WTC11 (cell line): Measurements from ENCODE around the gene RIPPLY3. TPM values are rescaled to one million over a fixed set of nuclear protein-coding genes. Genes with fewer than 3 reads are reported as not detected.

Experiments used
- ATAC-seq: fragments of 200-7000 bp; cut with Tn5 transposase; 2 replicates; pipeline ENCODE4 v1.10.0; 2021; ENCODE audit warnings: mild to moderate bottlenecking, moderate library complexity
- CTCF ChIA-PET: fragments of 300-600 bp; sonication (Branson Sonifier 250); formaldehyde crosslinking; loops from one replicate; lab custom pipeline; 2021; ENCODE audit warnings: antibody characterized with exemption; lab: Charles Lee
- POLR2A ChIA-PET: fragments of 350-600 bp; sonication (Branson Sonifier 250); formaldehyde crosslinking; loops from one replicate; lab custom pipeline; 2021; ENCODE audit warnings: antibody characterized with exemption; lab: Charles Lee
- DNase-seq: peaks from one replicate; pipeline ENCODE4 v3.0.0; 2021; ENCODE audit warnings: low spot score
- H3K27ac Mint-ChIP-seq: 2 replicates; pipeline ENCODE4 v1.8.0; 2021; ENCODE audit warnings: mixed read lengths
- H3K27me3 Mint-ChIP-seq: 2 replicates; pipeline ENCODE4 v1.8.0; 2021; ENCODE audit warnings: low read depth, mild to moderate bottlenecking, moderate library complexity, mixed read lengths
- H3K36me3 Mint-ChIP-seq: 2 replicates; pipeline ENCODE4 v1.8.0; 2021; ENCODE audit warnings: mixed read lengths
- H3K4me1 Mint-ChIP-seq: 2 replicates; pipeline ENCODE4 v1.8.0; 2022; ENCODE audit warnings: mixed read lengths
- H3K4me3 Mint-ChIP-seq: 2 replicates; pipeline ENCODE4 v1.8.0; 2021; ENCODE audit warnings: mild to moderate bottlenecking, moderate library complexity, mixed read lengths
- H3K9me3 Mint-ChIP-seq: 2 replicates; pipeline ENCODE4 v1.8.0; 2021; ENCODE audit warnings: mixed read lengths
- ATF1 ChIP-seq: sonication (generic); formaldehyde crosslinking; IDR thresholded peaks from 2 replicates; pipeline ENCODE4 v1.8.1; 2023; ENCODE audit warnings: mild to moderate bottlenecking, moderate library complexity, missing genetic modification reagents
- CBFB ChIP-seq: sonication (generic); formaldehyde crosslinking; IDR thresholded peaks from 2 replicates; pipeline ENCODE4 v1.8.1; 2022; ENCODE audit warnings: mild to moderate bottlenecking, low read depth, missing genetic modification reagents
- CREM ChIP-seq: sonication (generic); formaldehyde crosslinking; IDR thresholded peaks from 2 replicates; pipeline ENCODE4 v1.8.1; 2022; ENCODE audit warnings: mild to moderate bottlenecking, missing genetic modification reagents, moderate library complexity
- ELF4 ChIP-seq: sonication (generic); formaldehyde crosslinking; IDR thresholded peaks from 2 replicates; pipeline ENCODE4 v1.8.1; 2022; ENCODE audit warnings: low read depth, mild to moderate bottlenecking, moderate library complexity, missing genetic modification reagents
- ETV6 ChIP-seq: sonication (generic); formaldehyde crosslinking; IDR thresholded peaks from 2 replicates; pipeline ENCODE4 v1.8.1; 2022; ENCODE audit warnings: mild to moderate bottlenecking, missing genetic modification reagents
- FOXK1 ChIP-seq: sonication (generic); formaldehyde crosslinking; IDR thresholded peaks from 2 replicates; pipeline ENCODE4 v1.8.0; 2022; ENCODE audit warnings: mild to moderate bottlenecking, moderate library complexity, missing genetic modification reagents
- MYBL2 ChIP-seq: sonication (generic); formaldehyde crosslinking; IDR thresholded peaks from 2 replicates; pipeline ENCODE4 v1.8.1; 2023; ENCODE audit warnings: mild to moderate bottlenecking, moderate library complexity, missing genetic modification reagents
- NR1H2 ChIP-seq: sonication (generic); formaldehyde crosslinking; IDR thresholded peaks from 2 replicates; pipeline ENCODE4 v1.9.0; 2021; ENCODE audit warnings: mild to moderate bottlenecking, moderate library complexity, missing genetic modification reagents
- ZBTB21 ChIP-seq: sonication (generic); formaldehyde crosslinking; IDR thresholded peaks from 2 replicates; pipeline ENCODE4 v1.8.1; 2023; ENCODE audit warnings: mild to moderate bottlenecking, missing genetic modification reagents, borderline replicate concordance
- ZNF219 ChIP-seq: sonication (generic); formaldehyde crosslinking; IDR thresholded peaks from 2 replicates; pipeline ENCODE4 v1.8.0; 2023; ENCODE audit warnings: missing genetic modification reagents, mild to moderate bottlenecking, borderline replicate concordance
- ZNF317 ChIP-seq: sonication (generic); formaldehyde crosslinking; IDR thresholded peaks from 2 replicates; pipeline ENCODE4 v1.8.1; 2023; ENCODE audit warnings: low read depth, mild to moderate bottlenecking, moderate library complexity, missing genetic modification reagents, borderline replicate concordance
- ZNF416 ChIP-seq: fragments of 250-450 bp; sonication (Bioruptor Pico); IDR thresholded peaks from 2 replicates; pipeline ENCODE4 v1.9.0; 2021; ENCODE audit warnings: mild to moderate bottlenecking, inconsistent platforms
- total RNA-seq: library from RNA; stranded (reverse); gene quantifications from 3 replicates; pipeline ENCODE4 v1.2.3, GENCODE V29; 2021
- TF ChIP-seq, protein P1 (sequence below): sonication (generic); formaldehyde crosslinking; IDR thresholded peaks from 2 replicates; pipeline ENCODE4 v1.8.0; 2022; ENCODE audit warnings: mild to moderate bottlenecking, missing genetic modification reagents
- TF ChIP-seq, protein P2 (sequence below): sonication (generic); formaldehyde crosslinking; IDR thresholded peaks from 2 replicates; pipeline ENCODE4 v1.8.0; 2023; ENCODE audit warnings: missing genetic modification reagents
- TF ChIP-seq, protein P3 (sequence below): fragments of 250-450 bp; sonication (Bioruptor Pico); IDR thresholded peaks from 2 replicates; pipeline ENCODE4 v2.1.2; 2022; ENCODE audit warnings: mild to moderate bottlenecking, moderate library complexity
- TF ChIP-seq, protein P4 (sequence below): sonication (generic); formaldehyde crosslinking; IDR thresholded peaks from 2 replicates; pipeline ENCODE4 v1.8.0; 2022; ENCODE audit warnings: mild to moderate bottlenecking, missing genetic modification reagents
- TF ChIP-seq, protein P5 (sequence below): fragments of 250-450 bp; sonication (Bioruptor Pico); conservative IDR thresholded peaks from 2 replicates; pipeline ENCODE4 v1.9.0; 2021; ENCODE audit warnings: mild to moderate bottlenecking
- TF ChIP-seq, protein P6 (sequence below): sonication (generic); formaldehyde crosslinking; IDR thresholded peaks from 2 replicates; pipeline ENCODE4 v1.8.0; 2022; ENCODE audit warnings: missing genetic modification reagents
- TF ChIP-seq, protein P7 (sequence below): fragments of 250-450 bp; sonication (Bioruptor Pico); IDR thresholded peaks from 2 replicates; pipeline ENCODE4 v1.9.0; 2021; ENCODE audit warnings: moderate library complexity, mild to moderate bottlenecking, inconsistent platforms, borderline replicate concordance

The RIPPLY3 gene
- total RNA-seq, 1 experiment from 2014 or later: 3.5 TPM

DNA sequence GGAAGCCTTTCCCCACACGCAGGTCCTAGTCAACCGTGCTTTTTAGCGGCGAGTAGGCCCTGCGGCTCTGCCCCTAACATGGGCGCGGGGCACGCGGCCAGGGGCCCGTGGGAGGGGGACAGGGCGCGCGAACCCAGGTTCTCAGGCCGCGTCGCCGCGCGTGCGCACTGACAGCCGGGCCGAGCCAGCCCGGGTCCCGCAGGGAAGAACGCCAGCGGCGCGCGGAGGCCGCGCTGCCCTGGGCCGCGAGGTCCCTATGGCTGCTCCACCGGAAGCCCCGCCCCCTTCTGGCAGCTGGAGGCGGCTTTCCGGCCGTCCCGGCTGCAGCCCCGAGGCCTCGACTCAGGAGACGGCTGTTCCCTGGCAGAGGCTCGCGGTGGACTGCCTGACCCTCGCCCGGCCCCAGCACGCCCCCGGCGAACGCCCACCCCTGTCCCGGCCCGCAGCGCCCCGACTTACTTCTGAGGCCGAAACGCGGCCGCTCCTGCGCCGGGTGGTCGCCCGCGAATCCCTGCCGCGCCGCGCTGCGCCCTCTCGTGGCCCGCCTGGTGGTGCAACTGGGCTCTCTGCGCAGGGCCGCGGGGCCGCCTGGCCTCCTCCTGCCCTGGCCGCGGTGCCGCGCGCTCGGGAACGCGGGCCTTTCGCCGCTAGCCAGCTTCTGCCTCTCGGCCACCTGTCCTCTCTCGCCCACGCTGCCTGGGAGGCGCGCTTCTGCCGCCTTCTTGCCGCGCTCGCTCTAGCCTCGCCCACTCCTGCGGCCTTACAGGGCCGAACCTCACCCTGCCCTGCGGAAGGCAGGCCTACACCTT is 16.6 kb upstream of the RIPPLY3 start (continued):
- TF ChIP-seq, protein P1, sequence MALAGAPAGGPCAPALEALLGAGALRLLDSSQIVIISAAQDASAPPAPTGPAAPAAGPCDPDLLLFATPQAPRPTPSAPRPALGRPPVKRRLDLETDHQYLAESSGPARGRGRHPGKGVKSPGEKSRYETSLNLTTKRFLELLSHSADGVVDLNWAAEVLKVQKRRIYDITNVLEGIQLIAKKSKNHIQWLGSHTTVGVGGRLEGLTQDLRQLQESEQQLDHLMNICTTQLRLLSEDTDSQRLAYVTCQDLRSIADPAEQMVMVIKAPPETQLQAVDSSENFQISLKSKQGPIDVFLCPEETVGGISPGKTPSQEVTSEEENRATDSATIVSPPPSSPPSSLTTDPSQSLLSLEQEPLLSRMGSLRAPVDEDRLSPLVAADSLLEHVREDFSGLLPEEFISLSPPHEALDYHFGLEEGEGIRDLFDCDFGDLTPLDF (CRISPR knock-in tag): peak; percentile 40
- peak; percentile 73; the same call in 1 of the 2 replicates for TF ChIP-seq CBFB (CRISPR knock-in tag)
- TF ChIP-seq, protein P2, sequence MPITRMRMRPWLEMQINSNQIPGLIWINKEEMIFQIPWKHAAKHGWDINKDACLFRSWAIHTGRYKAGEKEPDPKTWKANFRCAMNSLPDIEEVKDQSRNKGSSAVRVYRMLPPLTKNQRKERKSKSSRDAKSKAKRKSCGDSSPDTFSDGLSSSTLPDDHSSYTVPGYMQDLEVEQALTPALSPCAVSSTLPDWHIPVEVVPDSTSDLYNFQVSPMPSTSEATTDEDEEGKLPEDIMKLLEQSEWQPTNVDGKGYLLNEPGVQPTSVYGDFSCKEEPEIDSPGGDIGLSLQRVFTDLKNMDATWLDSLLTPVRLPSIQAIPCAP (CRISPR knock-in tag): peak; percentile 81; the same call in 1 of the 2 replicates
- peak; percentile 87 for TF ChIP-seq MYBL2 (CRISPR knock-in tag)
- peak; percentile 76; the same call in 1 of the 2 replicates for TF ChIP-seq FOXK1 (CRISPR knock-in tag)
- TF ChIP-seq ATF1 (CRISPR knock-in tag): peak; percentile 44; the same call in 1 of the 2 replicates
- TF ChIP-seq, protein P3, sequence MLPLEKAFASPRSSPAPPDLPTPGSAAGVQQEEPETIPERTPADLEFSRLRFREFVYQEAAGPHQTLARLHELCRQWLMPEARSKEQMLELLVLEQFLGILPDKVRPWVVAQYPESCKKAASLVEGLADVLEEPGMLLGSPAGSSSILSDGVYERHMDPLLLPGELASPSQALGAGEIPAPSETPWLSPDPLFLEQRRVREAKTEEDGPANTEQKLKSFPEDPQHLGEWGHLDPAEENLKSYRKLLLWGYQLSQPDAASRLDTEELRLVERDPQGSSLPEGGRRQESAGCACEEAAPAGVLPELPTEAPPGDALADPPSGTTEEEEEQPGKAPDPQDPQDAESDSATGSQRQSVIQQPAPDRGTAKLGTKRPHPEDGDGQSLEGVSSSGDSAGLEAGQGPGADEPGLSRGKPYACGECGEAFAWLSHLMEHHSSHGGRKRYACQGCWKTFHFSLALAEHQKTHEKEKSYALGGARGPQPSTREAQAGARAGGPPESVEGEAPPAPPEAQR: no peak
- TF ChIP-seq ELF4 (CRISPR knock-in tag): peak; percentile 70; the same call in 1 of the 2 replicates
- TF ChIP-seq ZNF317: peak; percentile 5; the same call in 1 of the 2 replicates
- 0 out of 2 replicates have a peak, but pooled peaks have one; percentile 8 for TF ChIP-seq ZBTB21 (CRISPR knock-in tag)
- TF ChIP-seq ETV6: peak; percentile 52; the same call in 1 of the 2 replicates
- 0 out of 2 replicates have a peak, but pooled peaks have one; percentile 7 for TF ChIP-seq ZNF219 (CRISPR knock-in tag)
- TF ChIP-seq, all 79 proteins: peak for 36

DNA sequence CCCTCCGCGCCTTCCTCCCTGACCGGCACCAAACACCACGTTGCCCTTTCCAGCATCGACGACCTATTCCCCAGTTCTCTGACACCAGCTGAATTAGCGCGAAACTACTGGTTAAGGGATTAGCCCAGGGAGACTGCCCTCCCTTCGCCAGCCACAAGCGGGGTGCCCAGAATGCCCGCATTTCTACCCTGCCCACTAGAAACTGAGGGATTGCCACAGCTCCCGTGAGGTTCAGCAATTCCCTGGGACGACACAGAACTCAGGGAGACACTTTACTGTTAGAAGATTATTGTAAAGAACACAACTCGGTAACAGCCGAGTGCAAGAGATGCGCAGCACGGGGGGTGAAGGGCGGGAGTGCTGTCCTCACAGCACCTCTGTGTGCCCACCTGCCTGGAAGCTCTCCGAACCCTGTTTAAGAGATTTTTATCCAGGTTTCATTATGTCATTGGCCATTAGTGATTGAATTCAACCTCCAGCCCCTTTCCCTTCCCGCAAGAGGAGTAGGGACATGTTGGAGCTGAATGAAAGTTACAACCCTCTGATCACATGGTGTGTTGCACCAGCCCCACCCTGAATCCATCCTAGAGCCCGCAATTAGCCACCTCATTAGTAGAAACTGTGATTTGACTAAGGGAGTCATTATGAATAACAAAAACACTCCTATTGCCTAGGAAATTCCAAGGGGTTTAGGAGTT is 15.8 kb upstream of the RIPPLY3 start:
- Mint-ChIP-seq H3K9me3 (no peaks in the 10 kb centered on the region), H3K27ac (peak overlapping the region; percentile 94), H3K4me1 (peaks cover 32% of the 10 kb centered on the region), H3K27me3 (peaks cover 18% of the 10 kb centered on the region), H3K36me3 (no peaks in the 10 kb centered on the region), H3K4me3 (peak overlapping the region; percentile 76)
- ATAC-seq (no peak), DNase-seq (no peak)
- CTCF ChIA-PET: interaction anchor here (0.6 to 4.6 kb wide), 12 partner anchors 9 to 210 kb away, joined by 3 to 48 read pairs (median 8); partner anchors contain the start of genes HLCS and RIPPLY3
- POLR2A ChIA-PET: interaction anchor here (1.0 kb wide), 2 partner anchors 16 to 48 kb away, joined by 3 to 4 read pairs; partner anchors contain the start of gene RIPPLY3
- TF ChIP-seq CREM (CRISPR knock-in tag) (no peak), ZNF317 (no peak), NR1H2 (CRISPR knock-in tag) (no peak), FOXK1 (CRISPR knock-in tag) (0 out of 2 replicates have a peak, but pooled peaks have one; percentile 6), ZNF416 (CRISPR knock-in tag) (no peak)
- TF ChIP-seq, protein P4, sequence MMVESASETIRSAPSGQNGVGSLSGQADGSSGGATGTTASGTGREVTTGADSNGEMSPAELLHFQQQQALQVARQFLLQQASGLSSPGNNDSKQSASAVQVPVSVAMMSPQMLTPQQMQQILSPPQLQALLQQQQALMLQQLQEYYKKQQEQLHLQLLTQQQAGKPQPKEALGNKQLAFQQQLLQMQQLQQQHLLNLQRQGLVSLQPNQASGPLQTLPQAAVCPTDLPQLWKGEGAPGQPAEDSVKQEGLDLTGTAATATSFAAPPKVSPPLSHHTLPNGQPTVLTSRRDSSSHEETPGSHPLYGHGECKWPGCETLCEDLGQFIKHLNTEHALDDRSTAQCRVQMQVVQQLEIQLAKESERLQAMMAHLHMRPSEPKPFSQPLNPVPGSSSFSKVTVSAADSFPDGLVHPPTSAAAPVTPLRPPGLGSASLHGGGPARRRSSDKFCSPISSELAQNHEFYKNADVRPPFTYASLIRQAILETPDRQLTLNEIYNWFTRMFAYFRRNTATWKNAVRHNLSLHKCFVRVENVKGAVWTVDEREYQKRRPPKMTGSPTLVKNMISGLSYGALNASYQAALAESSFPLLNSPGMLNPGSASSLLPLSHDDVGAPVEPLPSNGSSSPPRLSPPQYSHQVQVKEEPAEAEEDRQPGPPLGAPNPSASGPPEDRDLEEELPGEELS: no peak
- TF ChIP-seq, protein P5, sequence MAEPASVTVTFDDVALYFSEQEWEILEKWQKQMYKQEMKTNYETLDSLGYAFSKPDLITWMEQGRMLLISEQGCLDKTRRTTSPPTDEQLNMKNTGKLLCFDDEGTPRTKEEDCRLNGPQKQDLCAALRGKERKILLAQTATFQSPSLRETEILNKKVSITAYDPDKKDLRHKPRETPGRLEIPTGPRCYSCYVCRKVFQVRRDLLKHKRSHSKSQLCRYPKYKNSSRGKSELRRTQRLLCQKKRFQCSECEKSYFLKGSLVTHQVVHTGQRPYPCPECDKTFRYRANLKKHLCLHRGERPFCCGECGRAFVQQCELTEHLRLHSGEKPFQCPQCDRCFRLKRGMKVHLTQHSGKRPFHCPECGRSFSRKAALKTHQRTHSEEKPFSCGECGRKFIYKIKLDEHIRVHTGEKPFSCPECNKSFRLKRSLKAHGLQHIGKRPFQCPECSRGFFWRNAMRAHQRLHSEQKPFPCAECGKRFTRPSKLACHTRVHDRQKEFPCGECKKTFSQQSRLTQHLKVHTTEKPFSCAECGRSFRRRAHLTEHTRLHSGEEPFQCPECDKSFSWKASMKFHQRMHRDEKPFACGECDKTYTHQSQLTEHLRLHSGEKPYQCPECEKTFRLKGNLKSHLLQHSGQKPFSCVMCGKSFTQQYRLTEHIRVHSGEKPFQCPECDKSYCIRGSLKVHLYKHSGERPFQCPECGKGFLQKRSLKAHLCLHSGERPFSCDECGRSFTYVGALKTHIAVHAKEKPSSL (CRISPR knock-in tag): no peak
- TF ChIP-seq, protein P6, sequence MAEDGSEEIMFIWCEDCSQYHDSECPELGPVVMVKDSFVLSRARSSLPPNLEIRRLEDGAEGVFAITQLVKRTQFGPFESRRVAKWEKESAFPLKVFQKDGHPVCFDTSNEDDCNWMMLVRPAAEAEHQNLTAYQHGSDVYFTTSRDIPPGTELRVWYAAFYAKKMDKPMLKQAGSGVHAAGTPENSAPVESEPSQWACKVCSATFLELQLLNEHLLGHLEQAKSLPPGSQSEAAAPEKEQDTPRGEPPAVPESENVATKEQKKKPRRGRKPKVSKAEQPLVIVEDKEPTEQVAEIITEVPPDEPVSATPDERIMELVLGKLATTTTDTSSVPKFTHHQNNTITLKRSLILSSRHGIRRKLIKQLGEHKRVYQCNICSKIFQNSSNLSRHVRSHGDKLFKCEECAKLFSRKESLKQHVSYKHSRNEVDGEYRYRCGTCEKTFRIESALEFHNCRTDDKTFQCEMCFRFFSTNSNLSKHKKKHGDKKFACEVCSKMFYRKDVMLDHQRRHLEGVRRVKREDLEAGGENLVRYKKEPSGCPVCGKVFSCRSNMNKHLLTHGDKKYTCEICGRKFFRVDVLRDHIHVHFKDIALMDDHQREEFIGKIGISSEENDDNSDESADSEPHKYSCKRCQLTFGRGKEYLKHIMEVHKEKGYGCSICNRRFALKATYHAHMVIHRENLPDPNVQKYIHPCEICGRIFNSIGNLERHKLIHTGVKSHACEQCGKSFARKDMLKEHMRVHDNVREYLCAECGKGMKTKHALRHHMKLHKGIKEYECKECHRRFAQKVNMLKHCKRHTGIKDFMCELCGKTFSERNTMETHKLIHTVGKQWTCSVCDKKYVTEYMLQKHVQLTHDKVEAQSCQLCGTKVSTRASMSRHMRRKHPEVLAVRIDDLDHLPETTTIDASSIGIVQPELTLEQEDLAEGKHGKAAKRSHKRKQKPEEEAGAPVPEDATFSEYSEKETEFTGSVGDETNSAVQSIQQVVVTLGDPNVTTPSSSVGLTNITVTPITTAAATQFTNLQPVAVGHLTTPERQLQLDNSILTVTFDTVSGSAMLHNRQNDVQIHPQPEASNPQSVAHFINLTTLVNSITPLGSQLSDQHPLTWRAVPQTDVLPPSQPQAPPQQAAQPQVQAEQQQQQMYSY: peak; percentile 48; the same call in 1 of the 2 replicates
- TF ChIP-seq, protein P7, sequence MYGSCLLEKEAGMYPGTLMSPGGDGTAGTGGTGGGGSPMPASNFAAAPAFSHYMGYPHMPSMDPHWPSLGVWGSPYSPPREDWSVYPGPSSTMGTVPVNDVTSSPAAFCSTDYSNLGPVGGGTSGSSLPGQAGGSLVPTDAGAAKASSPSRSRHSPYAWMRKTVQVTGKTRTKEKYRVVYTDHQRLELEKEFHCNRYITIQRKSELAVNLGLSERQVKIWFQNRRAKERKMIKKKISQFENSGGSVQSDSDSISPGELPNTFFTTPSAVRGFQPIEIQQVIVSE: no peak
